PC-9 (cell line): ENCODE results near the gene HEMK1.

ENCODE experiments used
- EZH2 ChIP-seq: fragments of 200-600 bp; sonication (generic); IDR thresholded peaks from 2 replicates; pipeline ENCODE4 v1.8.0; 2017; ENCODE audit warnings: antibody characterized with exemption, low read depth
- TF ChIP-seq, protein P1 (sequence below): fragments of 200-600 bp; sonication (generic); conservative IDR thresholded peaks from 2 replicates; pipeline ENCODE4 v1.6.1; 2017; ENCODE audit warnings: mixed run types, antibody characterized with exemption, mild to moderate bottlenecking, moderate library complexity

GRCh38 chr3:50607271-50608091, 38.2 kb downstream of the HEMK1 start:
- TF ChIP-seq, protein P1, sequence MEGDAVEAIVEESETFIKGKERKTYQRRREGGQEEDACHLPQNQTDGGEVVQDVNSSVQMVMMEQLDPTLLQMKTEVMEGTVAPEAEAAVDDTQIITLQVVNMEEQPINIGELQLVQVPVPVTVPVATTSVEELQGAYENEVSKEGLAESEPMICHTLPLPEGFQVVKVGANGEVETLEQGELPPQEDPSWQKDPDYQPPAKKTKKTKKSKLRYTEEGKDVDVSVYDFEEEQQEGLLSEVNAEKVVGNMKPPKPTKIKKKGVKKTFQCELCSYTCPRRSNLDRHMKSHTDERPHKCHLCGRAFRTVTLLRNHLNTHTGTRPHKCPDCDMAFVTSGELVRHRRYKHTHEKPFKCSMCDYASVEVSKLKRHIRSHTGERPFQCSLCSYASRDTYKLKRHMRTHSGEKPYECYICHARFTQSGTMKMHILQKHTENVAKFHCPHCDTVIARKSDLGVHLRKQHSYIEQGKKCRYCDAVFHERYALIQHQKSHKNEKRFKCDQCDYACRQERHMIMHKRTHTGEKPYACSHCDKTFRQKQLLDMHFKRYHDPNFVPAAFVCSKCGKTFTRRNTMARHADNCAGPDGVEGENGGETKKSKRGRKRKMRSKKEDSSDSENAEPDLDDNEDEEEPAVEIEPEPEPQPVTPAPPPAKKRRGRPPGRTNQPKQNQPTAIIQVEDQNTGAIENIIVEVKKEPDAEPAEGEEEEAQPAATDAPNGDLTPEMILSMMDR: no peak
- no peak for TF ChIP-seq EZH2
